Neutrophil (primary cell): Measurements from ENCODE around the gene PIAS4.

ENCODE experiments used
- H3K27ac ChIP-seq: fragments of 200-600 bp; sonication (generic); 2 replicates; pipeline ENCODE4 v1.5.1; 2016; ENCODE audit warnings: mild to moderate bottlenecking, moderate library complexity
- H3K27me3 ChIP-seq: fragments of 200-600 bp; sonication (generic); 2 replicates; pipeline ENCODE4 v1.6.0; 2016; ENCODE audit warnings: mild to moderate bottlenecking
- H3K36me3 ChIP-seq: fragments of 200-600 bp; sonication (generic); 2 replicates; pipeline ENCODE4 v1.5.1; 2017
- H3K4me1 ChIP-seq, 2 experiments: fragments of 200-600 bp in 1 of 2; sonication (generic) in 1 of 2; 1 replicate in 1 of 2; 2 replicates in 1 of 2; pipeline versions ENCODE4 v1.5.1 to v1.6.1; 2013 to 2016; ENCODE audit warnings: low read depth in 1 of 2, low read length in 1 of 2, mild to moderate bottlenecking in 1 of 2, moderate library complexity in 1 of 2; ENCODE audit not compliant: control insufficient read depth in 1 of 2, insufficient read depth in 1 of 2
- H3K4me3 ChIP-seq, 2 experiments: fragments of 200-600 bp in 1 of 2; sonication (generic) in 1 of 2; 1 replicate in 1 of 2; 2 replicates in 1 of 2; pipeline ENCODE4 v1.5.1; 2013 to 2016; ENCODE audit warnings: low read depth in 1 of 2, low read length in 1 of 2, mild to moderate bottlenecking in 1 of 2, moderate library complexity in 1 of 2
- H3K9me3 ChIP-seq: fragments of 200-600 bp; sonication (generic); 2 replicates; pipeline ENCODE4 v1.5.1; 2016
- TF ChIP-seq, protein P1 (sequence below): fragments of 200-600 bp; sonication (generic); IDR thresholded peaks from 2 replicates; pipeline ENCODE4 v1.5.1; 2016; ENCODE audit warnings: antibody characterized with exemption

PIAS4 gene

DNA sequence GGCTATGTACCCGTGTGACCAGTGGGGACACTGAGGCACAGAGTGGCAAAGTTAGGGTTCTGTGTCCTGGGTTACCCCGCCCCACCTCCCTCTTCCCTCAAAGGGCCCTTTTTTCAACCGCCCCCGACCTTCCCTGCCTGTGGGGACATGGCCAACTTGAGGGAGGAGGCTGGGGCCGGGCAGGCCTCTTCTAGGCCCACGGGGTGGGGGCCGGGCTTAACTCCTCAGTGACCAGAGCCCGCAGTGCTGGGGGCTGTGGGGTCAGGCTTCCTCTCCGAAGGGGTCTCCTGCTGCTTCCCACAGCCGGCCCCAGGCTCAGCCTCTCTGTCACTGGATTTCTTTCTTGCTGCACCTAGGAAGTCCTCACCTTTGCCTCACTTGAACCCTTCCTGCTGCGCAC is 23.9 kb downstream of the PIAS4 start:
- TF ChIP-seq, protein P1, sequence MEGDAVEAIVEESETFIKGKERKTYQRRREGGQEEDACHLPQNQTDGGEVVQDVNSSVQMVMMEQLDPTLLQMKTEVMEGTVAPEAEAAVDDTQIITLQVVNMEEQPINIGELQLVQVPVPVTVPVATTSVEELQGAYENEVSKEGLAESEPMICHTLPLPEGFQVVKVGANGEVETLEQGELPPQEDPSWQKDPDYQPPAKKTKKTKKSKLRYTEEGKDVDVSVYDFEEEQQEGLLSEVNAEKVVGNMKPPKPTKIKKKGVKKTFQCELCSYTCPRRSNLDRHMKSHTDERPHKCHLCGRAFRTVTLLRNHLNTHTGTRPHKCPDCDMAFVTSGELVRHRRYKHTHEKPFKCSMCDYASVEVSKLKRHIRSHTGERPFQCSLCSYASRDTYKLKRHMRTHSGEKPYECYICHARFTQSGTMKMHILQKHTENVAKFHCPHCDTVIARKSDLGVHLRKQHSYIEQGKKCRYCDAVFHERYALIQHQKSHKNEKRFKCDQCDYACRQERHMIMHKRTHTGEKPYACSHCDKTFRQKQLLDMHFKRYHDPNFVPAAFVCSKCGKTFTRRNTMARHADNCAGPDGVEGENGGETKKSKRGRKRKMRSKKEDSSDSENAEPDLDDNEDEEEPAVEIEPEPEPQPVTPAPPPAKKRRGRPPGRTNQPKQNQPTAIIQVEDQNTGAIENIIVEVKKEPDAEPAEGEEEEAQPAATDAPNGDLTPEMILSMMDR: no peak
- H3K36me3 ChIP-seq: peaks cover 86% of the 10 kb centered on the region

DNA sequence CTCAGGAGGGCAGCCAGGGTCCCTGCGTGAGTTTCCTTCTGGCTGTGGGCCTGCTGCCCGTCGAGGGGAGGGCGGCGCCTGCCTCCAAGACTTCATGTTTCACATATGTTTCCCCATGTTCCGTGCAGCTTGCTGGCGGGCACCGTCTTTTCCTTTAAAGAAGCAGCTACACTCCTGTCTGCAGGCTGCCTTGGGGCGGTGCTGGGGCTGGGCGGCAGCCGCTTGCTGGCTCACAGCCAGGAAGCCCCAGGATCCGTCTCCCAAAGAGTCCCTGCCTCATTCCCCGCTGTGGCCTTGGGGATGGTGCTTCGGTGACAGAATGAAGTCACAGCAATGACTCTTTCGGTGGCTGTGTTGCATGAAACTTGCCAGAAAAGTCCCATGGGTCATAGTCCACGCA is 24.9 kb downstream of the PIAS4 start:
- H3K36me3 ChIP-seq: peaks cover 93% of the 10 kb centered on the region
- H3K27me3 ChIP-seq: no peaks in the 10 kb centered on the region
- H3K27ac ChIP-seq: no peak overlapping the region
- no peak overlapping the region for H3K4me3 ChIP-seq
- TF ChIP-seq, protein P1: no peak
- no peaks in the 10 kb centered on the region for H3K9me3 ChIP-seq
- H3K4me1 ChIP-seq: peaks cover 0 to 4% of the 10 kb centered on the region in 2 experiments

More for the DNA sequence above, 23.9 kb downstream of the PIAS4 start:
- Histone ChIP-seq H3K9me3 (no peaks in the 10 kb centered on the region), H3K27me3 (no peaks in the 10 kb centered on the region), H3K27ac (no peak overlapping the region), H3K4me3 (no peak overlapping the region), H3K4me1 (peaks cover 0 to 4% of the 10 kb centered on the region in 2 experiments)

DNA sequence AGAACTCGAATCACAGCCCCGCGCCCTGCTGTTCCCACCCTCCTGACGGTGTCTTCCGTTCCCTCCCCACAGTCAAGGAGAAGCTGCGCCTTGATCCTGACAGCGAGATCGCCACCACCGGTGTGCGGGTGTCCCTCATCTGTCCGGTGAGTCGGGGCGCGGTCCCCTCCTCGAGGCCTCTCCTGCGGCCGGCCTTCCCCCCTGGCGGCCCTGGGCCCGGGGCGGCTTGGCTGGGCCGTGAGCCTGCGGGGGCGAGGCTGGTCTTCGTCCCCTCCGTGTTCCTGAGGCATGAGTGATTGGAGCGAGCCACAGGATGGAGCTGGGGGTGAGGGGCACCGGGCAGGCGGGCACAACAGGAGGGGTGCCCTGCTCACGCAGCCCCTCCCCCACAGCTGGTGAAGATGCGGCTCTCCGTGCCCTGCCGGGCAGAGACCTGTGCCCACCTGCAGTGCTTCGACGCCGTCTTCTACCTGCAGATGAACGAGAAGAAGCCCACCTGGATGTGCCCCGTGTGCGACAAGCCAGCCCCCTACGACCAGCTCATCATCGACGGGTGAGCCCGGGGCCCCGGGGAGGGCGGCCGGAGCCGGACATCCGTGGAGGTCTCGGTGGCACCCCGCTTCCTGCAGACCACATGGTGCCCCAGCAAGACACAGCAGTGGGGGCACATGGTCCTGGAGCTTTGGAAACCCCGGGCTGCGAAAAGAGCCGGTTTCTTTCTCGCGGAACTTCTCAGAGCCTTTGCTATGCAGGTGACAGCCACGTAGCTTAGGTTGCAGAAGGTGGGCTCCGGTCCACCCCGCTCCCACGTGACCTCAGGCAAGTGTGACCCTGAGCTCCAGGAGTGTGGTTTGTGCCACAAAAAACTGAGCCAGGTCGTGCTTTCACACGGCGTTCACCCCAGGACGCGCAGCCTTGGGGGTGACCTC is 25.8 kb downstream of the PIAS4 start:
- H3K27ac ChIP-seq: no peak overlapping the region
- TF ChIP-seq, protein P1: no peak
- no peaks in the 10 kb centered on the region for H3K9me3 ChIP-seq
- H3K4me3 ChIP-seq: no peak overlapping the region
- H3K4me1 ChIP-seq: peaks cover 0 to 4% of the 10 kb centered on the region in 2 experiments
- no peaks in the 10 kb centered on the region for H3K27me3 ChIP-seq
- H3K36me3 ChIP-seq: peaks cover 96% of the 10 kb centered on the region

DNA sequence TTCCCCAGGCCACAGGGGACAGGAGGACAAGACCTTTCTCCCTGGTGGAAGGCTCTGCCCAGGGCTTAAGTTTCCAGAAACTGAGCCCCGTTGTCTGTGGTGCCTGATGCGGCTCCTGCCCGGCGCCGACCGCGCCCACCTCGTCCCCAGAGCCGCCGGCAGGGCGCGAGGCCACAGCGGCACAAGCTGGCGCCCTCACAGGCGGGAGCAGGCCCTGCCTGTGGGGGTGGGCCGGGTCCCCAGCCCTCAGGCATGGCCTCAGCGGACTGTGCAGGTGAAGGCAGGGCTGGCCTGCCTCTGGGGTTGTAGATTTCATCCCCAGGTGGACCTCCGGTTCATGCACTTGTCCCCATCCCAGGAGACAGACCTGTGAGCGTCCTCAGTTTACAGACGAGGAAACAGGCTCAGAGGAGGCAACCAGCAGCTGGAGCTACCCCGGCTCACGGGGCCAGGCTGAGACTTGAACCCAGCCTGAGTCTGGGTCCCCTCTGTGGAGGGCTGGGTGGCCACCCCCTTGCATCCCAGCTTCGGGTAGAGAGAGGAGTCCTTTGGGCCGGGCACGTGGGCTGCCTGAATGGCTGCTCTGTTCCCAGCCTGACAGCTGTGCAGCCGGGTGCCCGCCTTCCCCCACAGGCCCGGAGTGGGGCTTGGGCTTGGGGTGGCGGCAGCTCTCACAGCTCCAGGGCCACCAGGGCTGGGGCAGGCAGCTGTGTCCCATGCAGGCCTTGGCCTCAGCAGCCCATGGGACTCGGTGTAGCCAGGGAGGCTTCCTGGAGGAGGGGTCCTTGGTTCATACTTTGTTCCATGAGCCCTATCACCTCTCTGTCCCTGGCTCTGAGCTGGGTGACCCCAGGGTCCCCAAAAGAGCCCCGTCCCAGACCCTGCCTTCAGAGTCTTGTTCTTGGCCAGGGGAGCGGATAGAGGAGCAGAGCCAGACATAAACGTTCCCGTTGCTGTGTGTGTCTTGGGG is 26.8 kb downstream of the PIAS4 start:
- Histone ChIP-seq H3K4me3 (no peak overlapping the region), H3K36me3 (peaks cover 94% of the 10 kb centered on the region), H3K27me3 (no peaks in the 10 kb centered on the region), H3K9me3 (no peaks in the 10 kb centered on the region), H3K4me1 (peaks cover 0 to 4% of the 10 kb centered on the region in 2 experiments), H3K27ac (peak overlapping the region; percentile 27)
- TF ChIP-seq, protein P1: no peak

DNA sequence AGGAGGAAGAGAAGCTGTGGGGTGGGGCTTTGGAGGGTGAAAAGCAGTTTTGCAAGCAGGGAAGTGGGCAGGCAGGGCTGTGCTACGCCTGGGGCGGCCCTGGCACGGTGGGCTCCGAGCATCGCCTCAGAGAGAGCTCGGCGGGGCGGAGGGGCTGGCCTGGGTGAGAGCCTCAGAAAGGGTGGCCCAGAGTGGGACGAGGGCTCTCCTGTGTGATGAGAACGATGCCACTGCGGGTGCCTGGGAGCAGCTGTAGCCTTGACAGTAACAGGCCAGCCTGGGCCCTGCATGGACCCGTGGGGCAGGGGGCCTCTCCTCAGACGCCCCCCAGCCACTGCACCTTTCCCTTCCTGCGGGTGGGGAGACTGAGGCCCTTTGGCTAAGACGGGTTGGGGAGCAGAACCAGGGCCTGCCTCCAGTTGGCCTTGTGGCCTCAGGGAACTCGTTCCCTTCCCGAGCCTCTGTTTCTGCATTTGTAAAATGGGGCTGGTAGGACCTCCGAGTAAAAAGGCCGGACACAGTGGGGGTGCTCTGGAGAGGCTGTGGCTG is 27.6 kb downstream of the PIAS4 start:
- Histone ChIP-seq H3K4me3 (no peak overlapping the region), H3K27me3 (no peaks in the 10 kb centered on the region), H3K9me3 (no peaks in the 10 kb centered on the region), H3K27ac (peak overlapping the region; percentile 27), H3K36me3 (peaks cover 87% of the 10 kb centered on the region), H3K4me1 (peaks cover 0 to 4% of the 10 kb centered on the region in 2 experiments)
- TF ChIP-seq, protein P1: no peak
